ENCODE data around the gene P4HB. TPM values are rescaled to one million over a fixed set of nuclear protein-coding genes. Genes with fewer than 3 reads are reported as not detected.

The P4HB gene
- polyA plus RNA-seq, 1 donor from 2014 or later, result 82.8 TPM

DNA sequence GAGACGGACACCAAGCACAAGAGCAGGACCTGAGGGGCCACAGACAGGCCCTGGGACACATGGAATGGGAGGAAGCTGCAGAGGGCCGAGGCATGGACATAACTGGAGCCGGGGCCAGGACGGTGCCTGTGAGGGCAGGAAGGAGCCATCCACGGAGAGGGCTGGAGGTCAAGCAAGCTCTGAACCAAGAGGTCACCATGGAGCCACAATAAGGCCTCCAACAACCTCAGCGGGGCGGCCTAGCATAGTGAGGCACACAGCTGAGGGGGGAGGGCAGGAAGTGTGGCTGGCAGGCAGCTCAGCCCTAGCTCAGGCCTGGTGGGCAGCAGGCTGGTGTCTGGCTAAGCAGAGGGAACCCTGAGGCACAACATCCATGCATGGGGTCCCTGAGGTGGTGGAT, 31.7 kb downstream of the P4HB start:
- no peak overlapping the region for H3K4me3 ChIP-seq (ENCODE audit: low read length)
- no peaks in the 10 kb centered on the region for H3K9me3 ChIP-seq (ENCODE audit: low read length)
- peaks cover 13% of the 10 kb centered on the region for H4K20me1 ChIP-seq (ENCODE audit: insufficient read depth)
- peaks cover 25% of the 10 kb centered on the region for H3K79me2 ChIP-seq (replicated peaks; ENCODE audit: insufficient read depth, low read length)
- no peak overlapping the region for H3K27ac ChIP-seq (ENCODE audit: low read length)
- no peaks in the 10 kb centered on the region for H3K9me2 ChIP-seq (ENCODE audit: insufficient read depth, low read length)
- no peak overlapping the region for H2AFZ ChIP-seq (ENCODE audit: low read depth, low read length)
- no peaks in the 10 kb centered on the region for H3F3A ChIP-seq (ENCODE audit: insufficient read depth, low read length, poor library complexity, severe bottlenecking)
- no peaks in the 10 kb centered on the region for H3K27me3 ChIP-seq (ENCODE audit: insufficient read depth, low read depth, low read length)
- no peak overlapping the region for H3K4me2 ChIP-seq (ENCODE audit: low read length)
- no peaks in the 10 kb centered on the region for H3K36me3 ChIP-seq (ENCODE audit: insufficient read depth, low read length)
- no peak for TF ChIP-seq RAD21 (conservative IDR thresholded peaks at IDR 0.05)
- H3K9ac ChIP-seq (ENCODE audit: low read length), result no peak overlapping the region

DNA sequence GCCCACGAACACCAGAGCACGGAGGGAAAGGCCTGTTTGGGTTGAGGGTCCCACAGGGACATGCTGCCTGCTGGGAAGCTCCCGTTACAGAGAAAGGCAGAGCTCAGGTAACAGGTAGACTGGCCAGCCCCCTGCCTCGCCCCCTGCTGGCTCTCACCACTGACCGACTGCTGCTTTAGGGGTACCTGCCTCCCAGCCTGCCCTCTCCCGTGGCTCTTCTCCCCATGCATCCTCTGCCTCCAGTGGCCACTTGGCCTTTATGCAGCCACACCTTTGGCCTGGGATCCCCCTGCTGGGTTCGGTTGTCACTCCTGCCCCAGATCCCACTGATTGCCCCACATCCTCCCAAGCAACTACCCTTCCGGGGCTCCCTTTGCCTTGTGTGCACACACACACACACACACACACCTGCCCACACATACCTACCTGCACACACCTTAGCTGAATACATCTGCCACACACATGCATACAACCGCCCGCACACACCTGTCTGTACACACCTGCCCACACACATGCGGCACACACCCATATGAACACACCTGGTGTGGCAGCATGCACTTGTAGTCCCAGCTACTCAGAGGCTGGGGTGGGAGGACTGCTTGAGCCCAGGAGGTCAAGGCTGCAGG, 34.4 kb downstream of the P4HB start:
- Histone ChIP-seq H2AFZ (ENCODE audit: low read depth, low read length) (no peak overlapping the region), H3K9me3 (ENCODE audit: low read length) (no peaks in the 10 kb centered on the region), H3F3A (ENCODE audit: insufficient read depth, low read length, poor library complexity, severe bottlenecking) (no peaks in the 10 kb centered on the region), H3K9me2 (ENCODE audit: insufficient read depth, low read length) (no peaks in the 10 kb centered on the region), H3K27me3 (ENCODE audit: insufficient read depth, low read depth, low read length) (no peaks in the 10 kb centered on the region), H3K9ac (ENCODE audit: low read length) (no peak overlapping the region), H3K36me3 (ENCODE audit: insufficient read depth, low read length) (no peaks in the 10 kb centered on the region), H3K4me3 (ENCODE audit: low read length) (no peak overlapping the region), H3K79me2 (replicated peaks; ENCODE audit: insufficient read depth, low read length) (peaks cover 3% of the 10 kb centered on the region), H3K4me2 (ENCODE audit: low read length) (no peak overlapping the region), H3K27ac (ENCODE audit: low read length) (no peak overlapping the region), H4K20me1 (ENCODE audit: insufficient read depth) (peaks cover 8% of the 10 kb centered on the region)
- no peak for TF ChIP-seq SMC3 (conservative IDR thresholded peaks at IDR 0.05; ENCODE audit: poor library complexity)
- no peak for TF ChIP-seq POLR2AphosphoS5 (IDR thresholded peaks at IDR 0.05)
- no peak for TF ChIP-seq EP300 (conservative IDR thresholded peaks at IDR 0.05; ENCODE audit: poor library complexity, severe bottlenecking)
- TF ChIP-seq, protein P1, sequence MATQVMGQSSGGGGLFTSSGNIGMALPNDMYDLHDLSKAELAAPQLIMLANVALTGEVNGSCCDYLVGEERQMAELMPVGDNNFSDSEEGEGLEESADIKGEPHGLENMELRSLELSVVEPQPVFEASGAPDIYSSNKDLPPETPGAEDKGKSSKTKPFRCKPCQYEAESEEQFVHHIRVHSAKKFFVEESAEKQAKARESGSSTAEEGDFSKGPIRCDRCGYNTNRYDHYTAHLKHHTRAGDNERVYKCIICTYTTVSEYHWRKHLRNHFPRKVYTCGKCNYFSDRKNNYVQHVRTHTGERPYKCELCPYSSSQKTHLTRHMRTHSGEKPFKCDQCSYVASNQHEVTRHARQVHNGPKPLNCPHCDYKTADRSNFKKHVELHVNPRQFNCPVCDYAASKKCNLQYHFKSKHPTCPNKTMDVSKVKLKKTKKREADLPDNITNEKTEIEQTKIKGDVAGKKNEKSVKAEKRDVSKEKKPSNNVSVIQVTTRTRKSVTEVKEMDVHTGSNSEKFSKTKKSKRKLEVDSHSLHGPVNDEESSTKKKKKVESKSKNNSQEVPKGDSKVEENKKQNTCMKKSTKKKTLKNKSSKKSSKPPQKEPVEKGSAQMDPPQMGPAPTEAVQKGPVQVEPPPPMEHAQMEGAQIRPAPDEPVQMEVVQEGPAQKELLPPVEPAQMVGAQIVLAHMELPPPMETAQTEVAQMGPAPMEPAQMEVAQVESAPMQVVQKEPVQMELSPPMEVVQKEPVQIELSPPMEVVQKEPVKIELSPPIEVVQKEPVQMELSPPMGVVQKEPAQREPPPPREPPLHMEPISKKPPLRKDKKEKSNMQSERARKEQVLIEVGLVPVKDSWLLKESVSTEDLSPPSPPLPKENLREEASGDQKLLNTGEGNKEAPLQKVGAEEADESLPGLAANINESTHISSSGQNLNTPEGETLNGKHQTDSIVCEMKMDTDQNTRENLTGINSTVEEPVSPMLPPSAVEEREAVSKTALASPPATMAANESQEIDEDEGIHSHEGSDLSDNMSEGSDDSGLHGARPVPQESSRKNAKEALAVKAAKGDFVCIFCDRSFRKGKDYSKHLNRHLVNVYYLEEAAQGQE (IDR thresholded peaks at IDR 0.05; ENCODE audit: borderline replicate concordance), result no peak

DNA sequence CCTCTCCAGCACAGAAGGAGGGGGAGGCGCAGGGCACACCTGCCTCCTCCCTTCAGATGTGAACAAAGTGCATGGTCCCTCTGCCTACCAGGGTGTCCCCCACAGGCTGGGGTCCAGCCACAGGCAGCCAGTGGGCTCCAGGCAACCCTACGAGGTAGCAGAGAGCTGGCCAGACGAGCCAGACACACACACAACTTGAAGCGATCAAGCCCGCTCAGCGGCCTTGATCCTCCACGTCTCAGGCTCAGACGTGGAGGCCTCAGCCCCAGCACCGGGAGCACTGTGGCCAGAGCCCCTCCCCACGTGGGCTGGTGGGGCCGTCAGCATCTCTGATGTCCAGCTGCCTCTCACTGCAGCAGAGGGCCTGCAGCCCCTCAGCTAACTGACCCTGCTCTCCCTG, 35.7 kb downstream of the P4HB start:
- H3K9me3 ChIP-seq (ENCODE audit: low read length), result no peaks in the 10 kb centered on the region
- H3K27ac ChIP-seq (ENCODE audit: low read length), result no peak overlapping the region

More for the DNA sequence above, 35.7 kb downstream of the P4HB start:
- no peaks in the 10 kb centered on the region for H3K9me2 ChIP-seq (ENCODE audit: insufficient read depth, low read length)
- no peak overlapping the region for H3K4me2 ChIP-seq (ENCODE audit: low read length)
- peaks cover 8% of the 10 kb centered on the region for H4K20me1 ChIP-seq (ENCODE audit: insufficient read depth)
- H3K9ac ChIP-seq (ENCODE audit: low read length), result no peak overlapping the region
- H3K27me3 ChIP-seq (ENCODE audit: insufficient read depth, low read depth, low read length), result no peaks in the 10 kb centered on the region
- H2AFZ ChIP-seq (ENCODE audit: low read depth, low read length), result no peak overlapping the region
- H3K36me3 ChIP-seq (ENCODE audit: insufficient read depth, low read length), result no peaks in the 10 kb centered on the region
- H3F3A ChIP-seq (ENCODE audit: insufficient read depth, low read length, poor library complexity, severe bottlenecking), result no peaks in the 10 kb centered on the region
- no peak for TF ChIP-seq SMC3 (conservative IDR thresholded peaks at IDR 0.05; ENCODE audit: poor library complexity)
- TF ChIP-seq RAD21 (conservative IDR thresholded peaks at IDR 0.05), result no peak
- no peak for TF ChIP-seq EZH2 (IDR thresholded peaks at IDR 0.05; ENCODE audit: borderline replicate concordance, insufficient read depth, low read length, poor library complexity, severe bottlenecking)
- TF ChIP-seq, protein P2, sequence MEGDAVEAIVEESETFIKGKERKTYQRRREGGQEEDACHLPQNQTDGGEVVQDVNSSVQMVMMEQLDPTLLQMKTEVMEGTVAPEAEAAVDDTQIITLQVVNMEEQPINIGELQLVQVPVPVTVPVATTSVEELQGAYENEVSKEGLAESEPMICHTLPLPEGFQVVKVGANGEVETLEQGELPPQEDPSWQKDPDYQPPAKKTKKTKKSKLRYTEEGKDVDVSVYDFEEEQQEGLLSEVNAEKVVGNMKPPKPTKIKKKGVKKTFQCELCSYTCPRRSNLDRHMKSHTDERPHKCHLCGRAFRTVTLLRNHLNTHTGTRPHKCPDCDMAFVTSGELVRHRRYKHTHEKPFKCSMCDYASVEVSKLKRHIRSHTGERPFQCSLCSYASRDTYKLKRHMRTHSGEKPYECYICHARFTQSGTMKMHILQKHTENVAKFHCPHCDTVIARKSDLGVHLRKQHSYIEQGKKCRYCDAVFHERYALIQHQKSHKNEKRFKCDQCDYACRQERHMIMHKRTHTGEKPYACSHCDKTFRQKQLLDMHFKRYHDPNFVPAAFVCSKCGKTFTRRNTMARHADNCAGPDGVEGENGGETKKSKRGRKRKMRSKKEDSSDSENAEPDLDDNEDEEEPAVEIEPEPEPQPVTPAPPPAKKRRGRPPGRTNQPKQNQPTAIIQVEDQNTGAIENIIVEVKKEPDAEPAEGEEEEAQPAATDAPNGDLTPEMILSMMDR (IDR thresholded peaks at IDR 0.05; ENCODE audit: poor library complexity, severe bottlenecking), result no peak
- TF ChIP-seq EP300 (conservative IDR thresholded peaks at IDR 0.05; ENCODE audit: poor library complexity, severe bottlenecking), result no peak
- TF ChIP-seq TAF1 (IDR thresholded peaks at IDR 0.05; ENCODE audit: low read depth), result no peak
- TF ChIP-seq, protein P1 (IDR thresholded peaks at IDR 0.05; ENCODE audit: borderline replicate concordance), result no peak
- TF ChIP-seq POLR2AphosphoS5 (IDR thresholded peaks at IDR 0.05), result no peak
- no peak for TF ChIP-seq MXI1 (conservative IDR thresholded peaks at IDR 0.05; ENCODE audit: poor library complexity, severe bottlenecking)
- no peaks in the 10 kb centered on the region for H3K79me2 ChIP-seq (replicated peaks; ENCODE audit: insufficient read depth, low read length)
- no peak overlapping the region for H3K4me3 ChIP-seq (ENCODE audit: low read length)
